NCI-H446 treated with DMSO at 0.1 percent for 48 hours (cell line): ENCODE measurements around the gene RCN2.

Experiments used
- DNase-seq: peaks from one replicate; lab custom pipeline; 2025; lab: John Stamatoyannopoulos, UW

Gene RCN2

GRCh38 chr15:76974456-76975036, 43.0 kb downstream of the RCN2 start:
- DNase-seq = no peak

DNA sequence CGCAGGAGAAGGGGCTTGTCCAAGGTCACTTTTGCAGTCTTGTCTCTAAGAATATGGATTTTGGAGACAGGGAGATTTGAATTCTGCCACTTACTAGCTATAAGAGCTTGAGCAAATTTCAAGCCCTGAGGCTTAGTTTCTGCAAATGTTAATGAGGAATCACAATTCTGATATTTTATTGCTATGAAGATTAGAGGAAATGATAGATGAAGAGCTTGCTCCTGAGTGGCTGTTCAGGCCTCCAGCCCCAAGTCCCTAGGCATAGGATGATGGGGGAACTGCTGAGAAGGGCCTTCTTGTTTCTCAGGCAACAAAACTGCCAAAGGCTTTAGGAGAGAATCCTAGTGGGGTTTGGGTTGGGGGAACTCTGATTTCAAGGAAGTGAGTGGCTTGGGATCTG, 44.6 kb downstream of the RCN2 start:
- DNase-seq = no peak

- DNase-seq = no peak
Measured at GRCh38 chr15:76976572-76977270, 45.2 kb downstream of the RCN2 start.

DNA sequence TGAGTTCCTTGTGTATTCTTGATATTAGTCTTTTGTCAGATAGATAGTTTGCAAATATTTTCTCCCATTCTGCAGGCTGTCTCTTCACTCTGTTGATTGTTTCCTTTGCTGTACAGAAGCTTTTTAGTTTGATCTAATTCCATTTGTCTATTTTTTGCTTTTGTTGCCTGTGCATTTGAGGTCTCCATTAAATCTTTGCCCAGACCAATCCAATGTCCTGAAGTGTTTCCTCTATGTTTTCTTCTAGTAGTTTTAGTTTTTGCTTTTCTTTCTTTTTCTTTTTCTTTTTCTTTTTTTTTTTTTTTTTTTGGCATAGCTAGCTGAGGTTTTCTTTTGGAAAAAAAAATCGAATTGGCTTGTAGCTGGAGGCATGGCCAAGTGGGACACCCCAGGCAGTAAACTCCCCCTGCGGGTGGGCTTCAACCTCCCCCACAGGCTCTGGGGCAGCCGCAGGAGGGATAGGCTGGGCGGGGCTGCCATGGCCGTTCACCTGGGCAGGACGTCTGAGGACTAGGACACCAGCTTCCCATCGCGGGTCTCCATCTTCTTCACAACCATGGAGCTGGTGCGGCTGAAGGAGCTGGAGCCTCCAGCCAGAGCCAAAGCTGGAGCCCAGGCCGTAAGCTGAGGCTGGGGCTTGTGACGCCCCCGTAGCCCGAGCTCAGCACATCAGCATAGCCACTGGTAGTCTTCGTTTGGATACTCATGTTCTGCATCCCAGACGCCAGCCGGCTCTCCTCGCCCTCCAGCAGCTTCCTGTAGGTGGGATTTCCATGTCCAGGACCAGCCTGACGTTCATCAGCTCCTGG, 47.2 kb downstream of the RCN2 start:
- DNase-seq = no peak

- no peak for DNase-seq
Measured at GRCh38 chr15:76979331-76979925, 47.9 kb downstream of the RCN2 start.

DNA sequence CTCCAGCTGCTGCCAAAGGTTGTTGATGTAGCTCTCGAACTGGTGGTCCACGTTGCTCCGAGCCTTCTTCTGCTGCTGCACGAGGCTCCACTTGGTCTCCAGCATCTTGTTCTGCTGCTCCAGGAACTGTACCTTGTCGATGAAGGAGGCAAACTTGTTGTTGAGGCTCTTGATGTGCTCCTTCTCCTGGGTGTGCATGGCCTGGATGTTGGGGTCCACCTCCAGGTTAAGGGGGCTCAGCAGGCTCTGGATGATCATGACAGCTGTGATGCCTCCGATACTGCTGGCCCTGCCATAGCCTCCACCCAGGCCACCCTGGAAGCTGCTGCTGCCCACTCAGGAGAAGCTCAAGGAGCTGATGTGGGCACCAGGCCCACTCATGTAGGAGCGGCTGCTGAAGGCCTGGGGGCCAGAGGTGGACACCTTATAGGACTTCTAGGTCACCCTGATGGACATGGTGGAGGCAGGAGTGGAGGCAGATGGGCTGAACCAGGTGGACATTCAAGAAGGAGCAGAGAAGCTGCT, 48.5 kb downstream of the RCN2 start:
- no peak for DNase-seq

GRCh38 chr15:76982356-76982755, 50.8 kb downstream of the RCN2 start:
- DNase-seq = no peak

DNA sequence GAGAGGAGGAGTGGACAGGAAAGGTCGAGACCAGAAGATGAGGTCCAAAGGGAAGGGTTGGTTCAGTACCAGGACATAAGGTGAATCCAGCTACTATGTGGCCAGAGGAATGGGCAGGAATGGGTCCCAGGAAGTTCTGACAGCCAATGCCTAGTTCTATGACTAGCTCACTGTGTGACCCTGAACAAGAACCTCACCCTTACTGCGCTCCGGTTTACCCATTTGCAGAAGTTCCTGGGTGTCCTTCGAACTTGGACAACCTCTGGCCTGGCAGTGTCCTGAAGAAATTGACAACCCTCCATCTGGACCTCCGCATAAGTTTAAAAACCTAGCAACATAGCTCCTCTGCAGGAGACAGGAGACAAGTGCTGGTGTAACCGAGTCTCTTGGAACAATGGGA, 51.2 kb downstream of the RCN2 start:
- no peak for DNase-seq

- no peak for DNase-seq
Measured at GRCh38 chr15:76983590-76984375, 52.2 kb downstream of the RCN2 start.

DNA sequence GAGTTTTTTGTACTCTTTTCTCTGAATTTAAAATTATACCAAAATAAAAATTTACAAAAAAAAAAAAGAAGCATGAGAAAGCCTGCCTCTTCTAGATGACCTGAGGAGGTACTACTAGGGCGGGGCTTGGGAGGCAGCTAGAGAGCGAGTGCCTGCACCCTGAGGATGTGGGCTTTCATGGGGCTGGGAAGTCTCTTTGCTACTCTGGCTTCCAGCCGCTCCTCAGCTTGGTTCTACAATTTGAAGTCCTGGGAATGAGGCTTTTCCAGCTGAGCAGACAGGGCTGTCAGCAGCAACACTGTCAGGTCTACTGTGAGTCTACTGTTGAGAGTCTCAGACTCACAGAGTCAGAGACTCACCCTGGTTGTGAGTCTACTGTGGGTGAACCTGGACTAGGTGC, 55.2 kb downstream of the RCN2 start:
- DNase-seq = no peak

DNA sequence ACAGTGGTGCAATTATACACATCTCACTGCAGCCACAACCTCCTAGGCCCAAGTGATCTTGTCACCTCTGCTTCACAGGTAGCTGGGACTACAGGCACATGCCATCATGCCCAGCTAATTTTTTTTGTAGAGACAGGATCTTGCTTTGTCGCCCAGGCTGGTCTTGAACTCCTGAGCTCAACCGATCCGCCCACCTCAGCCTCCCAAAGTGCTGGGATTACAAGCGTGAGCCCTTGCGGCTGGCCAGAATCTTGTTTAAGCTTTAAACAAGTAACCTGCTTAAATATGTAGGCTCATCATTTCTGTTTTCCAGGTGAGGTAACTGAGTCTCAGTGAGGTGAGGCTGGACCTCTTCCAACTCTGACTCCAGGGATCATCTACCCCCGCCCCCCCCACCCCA, 55.7 kb downstream of the RCN2 start:
- no peak for DNase-seq

DNA sequence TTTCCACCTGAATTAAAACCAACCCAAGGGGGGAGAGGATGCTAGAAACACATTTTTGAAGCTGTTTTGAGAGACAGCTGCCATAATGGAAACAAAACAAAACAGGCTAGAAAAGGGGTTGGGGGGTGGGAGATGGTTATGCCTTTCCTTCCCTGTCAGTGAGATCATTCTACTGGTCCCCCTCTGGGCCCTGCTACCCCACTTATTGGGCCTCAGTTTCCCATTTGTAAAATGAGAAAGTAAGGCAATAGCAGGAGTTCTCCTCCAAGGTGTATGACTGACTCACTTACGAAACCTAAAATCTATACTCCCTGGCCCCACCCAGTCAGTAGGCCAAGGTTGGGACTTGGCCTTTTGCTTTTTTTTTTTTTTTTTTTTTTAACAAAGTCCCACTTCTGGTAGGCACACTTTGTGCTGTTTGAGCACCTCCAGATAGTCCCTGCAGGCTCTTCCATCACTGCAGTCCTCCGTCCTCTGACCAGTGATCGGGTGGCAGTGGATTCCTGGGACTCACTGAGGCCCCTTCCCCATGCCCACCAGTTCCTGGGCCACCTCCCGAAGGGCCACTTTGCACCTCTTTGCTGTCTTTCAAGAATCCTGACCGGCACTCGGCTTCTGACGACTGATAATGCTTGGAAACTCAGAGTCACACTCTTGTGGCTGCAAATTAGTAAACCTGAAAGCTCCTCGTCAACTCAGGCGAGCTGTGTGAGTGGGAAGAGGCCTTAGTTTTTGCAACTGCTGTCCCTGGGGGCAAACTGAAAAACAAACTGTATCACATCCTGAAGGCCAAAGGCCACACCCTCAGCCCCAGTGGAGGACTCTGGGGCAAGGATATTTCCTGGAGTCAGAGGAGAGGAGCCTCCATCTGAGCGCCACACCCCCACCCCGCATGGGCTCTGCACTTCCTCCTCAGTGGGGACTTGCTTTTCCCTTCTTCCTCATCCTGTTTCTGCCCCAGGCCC, 56.6 kb downstream of the RCN2 start:
- DNase-seq = no peak

GRCh38 chr15:76988867-76989780, 57.6 kb downstream of the RCN2 start:
- no peak for DNase-seq

GRCh38 chr15:76991048-76991447, 59.5 kb downstream of the RCN2 start:
- no peak for DNase-seq

GRCh38 chr15:76991741-76992645, 60.4 kb downstream of the RCN2 start:
- no peak for DNase-seq

DNA sequence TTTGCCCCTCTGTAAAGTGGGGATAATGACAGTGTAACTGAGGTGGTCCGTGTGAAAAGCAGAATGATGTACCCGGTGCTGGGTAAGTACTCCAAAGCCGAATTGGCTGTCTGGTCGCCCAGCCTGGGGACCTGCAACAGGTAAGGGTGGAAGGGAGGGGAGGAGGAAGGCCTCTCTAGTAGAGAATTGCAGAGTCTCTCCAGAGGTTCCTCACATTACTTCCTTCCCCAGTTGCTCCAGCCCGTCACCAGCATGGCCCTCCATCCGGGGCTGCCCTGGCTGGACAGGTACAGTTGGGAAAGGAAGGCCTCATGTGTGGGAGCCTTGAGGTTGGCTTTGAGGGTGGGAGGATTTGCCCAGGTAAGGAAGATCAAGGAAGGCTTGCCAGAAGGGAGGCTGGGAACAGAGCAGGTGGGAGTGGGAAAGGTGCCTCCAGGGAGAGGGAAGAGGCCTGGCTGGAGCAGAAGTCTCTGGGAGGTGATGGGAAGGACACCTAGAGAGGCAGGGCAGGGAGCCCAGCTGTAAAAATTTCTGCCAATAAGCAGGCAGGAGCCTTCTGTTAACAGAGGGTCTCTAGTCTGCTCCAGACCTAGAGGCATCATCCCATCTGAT, 61.7 kb downstream of the RCN2 start:
- no peak for DNase-seq

DNA sequence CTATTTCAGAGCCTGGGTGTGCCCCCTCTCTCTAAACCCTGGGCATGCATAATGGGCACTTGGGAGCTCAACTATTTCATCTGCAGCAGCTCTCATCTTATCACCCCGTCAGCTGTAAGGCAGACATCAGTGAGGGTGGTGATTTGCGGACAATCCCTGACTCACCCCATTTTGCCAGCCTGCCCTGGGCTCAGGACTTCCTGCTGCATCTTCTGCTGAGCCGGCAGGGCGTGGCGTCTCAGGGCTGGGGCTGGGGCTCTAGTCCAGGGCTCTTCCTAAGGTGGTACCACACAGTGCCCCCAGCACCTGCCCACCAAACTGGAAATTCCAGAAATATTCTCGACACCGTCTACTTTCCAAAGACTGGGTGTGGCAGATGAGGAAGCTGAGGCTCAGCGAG, 62.5 kb downstream of the RCN2 start:
- DNase-seq = no peak

- no peak for DNase-seq
Measured at GRCh38 chr15:76994496-76994895, 62.9 kb downstream of the RCN2 start.
